ENCODE data around the gene SPCS3.

Gene SPCS3

GRCh38 chr4:176376032-176376614 lies 56.4 kb downstream of the SPCS3 start:
- peak; percentile 76 for TF ChIP-seq CTCF (IDR thresholded peaks at IDR 0.05; ENCODE audit: poor library complexity, severe bottlenecking)
- H3K27me3 ChIP-seq (ENCODE audit: insufficient read depth, poor library complexity, severe bottlenecking): no peaks in the 10 kb centered on the region
- DNase-seq (ENCODE audit: low spot score) (no peak), ATAC-seq (ENCODE audit: low read depth) (no peak)
- no peaks in the 10 kb centered on the region for H3K4me1 ChIP-seq (ENCODE audit: insufficient read depth, poor library complexity, severe bottlenecking)
- H3K27ac ChIP-seq (ENCODE audit: poor library complexity, severe bottlenecking): no peak overlapping the region
- no peak overlapping the region for H3K4me3 ChIP-seq (ENCODE audit: severe bottlenecking)
- H3K36me3 ChIP-seq (ENCODE audit: low read depth): no peaks in the 10 kb centered on the region
- H3K9me3 ChIP-seq (ENCODE audit: severe bottlenecking): no peaks in the 10 kb centered on the region

- TF ChIP-seq CTCF (IDR thresholded peaks at IDR 0.05; ENCODE audit: poor library complexity, severe bottlenecking): peak; percentile 83
- Histone ChIP-seq H3K27ac (ENCODE audit: poor library complexity, severe bottlenecking) (no peak overlapping the region), H3K36me3 (ENCODE audit: low read depth) (no peaks in the 10 kb centered on the region), H3K27me3 (ENCODE audit: insufficient read depth, poor library complexity, severe bottlenecking) (no peaks in the 10 kb centered on the region), H3K4me1 (ENCODE audit: insufficient read depth, poor library complexity, severe bottlenecking) (no peaks in the 10 kb centered on the region), H3K4me3 (ENCODE audit: severe bottlenecking) (no peak overlapping the region), H3K9me3 (ENCODE audit: severe bottlenecking) (no peaks in the 10 kb centered on the region)
- no peak for DNase-seq (ENCODE audit: low spot score)
- peak; percentile 64 for ATAC-seq (ENCODE audit: low read depth)
Observed at GRCh38 chr4:176377780-176378179, 58.0 kb downstream of the SPCS3 start.

- no peak; the same call in 2 of the 3 replicates for ATAC-seq (ENCODE audit: low read depth)
- no peak for DNase-seq (ENCODE audit: low spot score)
- no peaks in the 10 kb centered on the region for H3K9me3 ChIP-seq (ENCODE audit: severe bottlenecking)
- H3K27ac ChIP-seq (ENCODE audit: poor library complexity, severe bottlenecking): no peak overlapping the region
- no peak overlapping the region for H3K4me3 ChIP-seq (ENCODE audit: severe bottlenecking)
- TF ChIP-seq CTCF (IDR thresholded peaks at IDR 0.05; ENCODE audit: poor library complexity, severe bottlenecking): no peak
- H3K36me3 ChIP-seq (ENCODE audit: low read depth): no peaks in the 10 kb centered on the region
- no peaks in the 10 kb centered on the region for H3K27me3 ChIP-seq (ENCODE audit: insufficient read depth, poor library complexity, severe bottlenecking)
- H3K4me1 ChIP-seq (ENCODE audit: insufficient read depth, poor library complexity, severe bottlenecking): no peaks in the 10 kb centered on the region
Observed at GRCh38 chr4:176380352-176381157, 60.8 kb downstream of the SPCS3 start.
